KOPT-K1 (cell line): ENCODE results near the gene GEMIN4.
"Not testable (repeated sequence)": the region's sequence is repeated elsewhere in the genome, so short reads cannot be mapped to it uniquely, and the experiment has no call there.

Experiments
- H3K27ac ChIP-seq: fragments of 200-600 bp; sonication (generic); 2 replicates; pipeline ENCODE4 v1.5.1; 2016; ENCODE audit warnings: antibody characterized with exemption, mild to moderate bottlenecking, low read depth, low read length; ENCODE audit not compliant: poor library complexity, severe bottlenecking
- H3K36me3 ChIP-seq: fragments of 200-600 bp; sonication (generic); 2 replicates; pipeline ENCODE4 v1.5.1; 2017; ENCODE audit warnings: antibody characterized with exemption, mild to moderate bottlenecking, low read length, moderate library complexity; ENCODE audit not compliant: insufficient read depth
- H3K9me3 ChIP-seq: fragments of 200-600 bp; sonication (generic); 2 replicates; pipeline ENCODE4 v1.5.1; 2017; ENCODE audit warnings: antibody characterized with exemption, low read length, mild to moderate bottlenecking; ENCODE audit not compliant: insufficient read depth, poor library complexity, severe bottlenecking

GEMIN4 gene

DNA sequence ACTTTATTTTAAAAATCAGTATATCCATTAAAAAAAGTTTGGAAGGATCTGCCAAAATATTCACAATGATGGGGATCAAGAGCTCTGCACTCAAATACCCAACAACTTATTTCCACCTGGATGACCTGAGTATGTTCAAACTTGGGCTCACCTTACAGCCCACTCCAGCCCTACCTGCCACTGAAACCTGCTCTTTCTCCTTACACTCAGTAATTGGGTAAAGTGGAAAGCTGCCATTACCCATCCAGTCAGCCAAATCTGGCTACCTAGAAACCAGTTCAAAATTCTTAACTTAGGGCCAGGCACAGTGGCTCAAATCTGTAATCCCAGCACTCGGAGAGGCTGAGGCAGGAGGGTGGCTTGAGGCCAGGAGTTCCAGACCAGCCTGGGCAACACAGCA is 47.1 kb downstream of the GEMIN4 start:
- no peak overlapping the region for H3K27ac ChIP-seq
- H3K36me3 ChIP-seq = peaks cover 64% of the 10 kb centered on the region
- no peaks in the 10 kb centered on the region for H3K9me3 ChIP-seq

DNA sequence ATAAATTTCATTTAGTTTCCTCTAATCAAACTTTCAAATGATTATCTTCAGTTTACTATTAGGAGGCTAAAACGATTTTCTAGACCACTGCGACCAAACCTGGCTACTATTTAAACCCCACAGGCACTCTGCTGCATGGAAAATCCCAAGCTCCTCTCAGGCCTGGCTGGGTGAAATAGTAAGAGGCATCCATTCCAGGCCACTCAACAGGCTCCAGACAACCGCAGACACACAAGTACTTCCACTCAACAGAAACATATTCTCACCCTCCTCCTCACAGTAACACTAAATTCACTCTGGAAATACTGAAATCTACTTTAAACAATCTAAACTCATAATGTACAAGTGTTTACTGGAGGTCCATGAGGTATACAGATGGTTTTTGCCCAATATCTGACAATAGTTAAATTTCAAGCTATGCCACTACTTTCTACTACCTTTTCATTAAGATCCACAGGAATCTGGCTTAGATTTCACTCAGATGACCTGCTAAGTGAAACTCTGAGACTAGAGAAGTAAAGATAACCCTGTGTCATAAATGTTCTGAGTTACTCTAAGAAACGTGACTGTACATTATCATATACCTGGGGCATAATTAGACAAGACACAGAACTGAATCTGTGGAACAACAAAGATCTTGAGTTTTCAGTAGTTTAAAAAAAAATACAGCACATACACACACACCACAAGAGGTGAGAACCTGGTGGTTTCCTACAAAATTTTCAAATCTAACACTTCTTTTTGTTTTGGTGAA is 47.8 kb downstream of the GEMIN4 start:
- Histone ChIP-seq H3K36me3 (peaks cover 62% of the 10 kb centered on the region), H3K9me3 (no peaks in the 10 kb centered on the region), H3K27ac (no peak overlapping the region)

DNA sequence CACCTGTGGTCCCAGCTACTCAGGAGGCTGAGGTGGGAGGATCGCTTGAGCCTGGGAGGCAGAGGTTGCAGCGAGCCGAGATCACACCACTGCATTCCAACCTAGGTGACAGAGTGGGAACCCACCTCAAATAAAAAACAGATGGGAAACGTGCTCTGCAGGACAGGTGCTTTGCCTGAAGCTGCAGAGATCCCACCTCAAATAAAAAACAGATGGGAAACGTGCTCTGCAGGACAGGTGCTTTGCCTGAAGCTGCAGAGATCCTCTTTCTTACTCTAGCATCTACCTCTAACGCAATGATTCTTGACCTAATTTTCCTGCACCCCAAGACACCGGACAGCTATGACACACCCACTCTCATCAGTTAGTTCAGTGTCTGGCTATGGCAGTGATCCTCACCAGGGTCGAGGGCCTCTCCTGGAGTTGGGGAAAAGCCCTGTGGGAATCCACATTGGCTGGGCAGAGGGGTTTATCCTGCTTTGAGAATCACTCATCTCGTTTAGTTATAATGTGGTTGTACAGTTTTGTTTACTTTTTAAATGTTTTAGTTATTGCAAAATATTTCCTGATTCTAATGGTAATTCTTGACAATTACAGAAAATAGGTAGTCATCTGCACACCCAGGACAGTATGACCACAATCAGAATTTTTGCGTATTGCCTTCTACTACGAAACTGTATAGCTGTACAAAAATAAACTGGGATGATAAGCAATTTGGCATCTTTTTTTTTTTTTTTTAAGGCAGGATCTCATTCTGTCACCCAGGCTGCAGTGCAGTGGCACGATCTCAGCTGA is 48.8 kb downstream of the GEMIN4 start:
- no peaks in the 10 kb centered on the region for H3K9me3 ChIP-seq
- no peak overlapping the region for H3K27ac ChIP-seq
- H3K36me3 ChIP-seq = peaks cover 62% of the 10 kb centered on the region

DNA sequence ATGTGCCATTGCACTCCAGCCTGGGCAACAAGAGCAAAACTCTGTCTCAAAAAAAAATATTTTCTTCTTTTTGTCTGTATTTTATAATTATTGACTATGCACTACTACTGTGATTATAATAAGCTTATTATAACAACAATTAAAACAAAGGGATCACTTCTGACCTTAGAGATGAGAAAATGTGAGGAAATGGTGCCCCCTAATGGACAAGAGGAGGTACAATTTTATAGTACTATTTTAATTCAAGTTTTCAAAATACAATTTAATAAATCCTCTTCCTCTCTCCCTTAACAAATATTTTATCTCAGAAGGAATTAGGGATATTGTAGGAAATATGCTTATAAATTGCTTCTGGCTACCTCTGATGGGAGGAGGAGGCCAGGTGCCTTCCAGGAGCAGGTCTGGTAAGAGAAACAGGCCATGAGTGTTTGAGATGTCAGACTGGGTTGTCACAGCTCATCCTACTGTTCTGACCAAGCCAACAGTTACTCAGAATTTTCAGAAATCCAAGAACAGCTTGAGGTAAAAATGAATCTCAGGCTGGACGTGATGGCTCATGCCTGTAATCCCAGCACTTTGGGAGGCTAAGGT is 51.5 kb downstream of the GEMIN4 start:
- H3K9me3 ChIP-seq = no peaks in the 10 kb centered on the region
- H3K27ac ChIP-seq = no peak overlapping the region
- H3K36me3 ChIP-seq = peaks cover 65% of the 10 kb centered on the region

DNA sequence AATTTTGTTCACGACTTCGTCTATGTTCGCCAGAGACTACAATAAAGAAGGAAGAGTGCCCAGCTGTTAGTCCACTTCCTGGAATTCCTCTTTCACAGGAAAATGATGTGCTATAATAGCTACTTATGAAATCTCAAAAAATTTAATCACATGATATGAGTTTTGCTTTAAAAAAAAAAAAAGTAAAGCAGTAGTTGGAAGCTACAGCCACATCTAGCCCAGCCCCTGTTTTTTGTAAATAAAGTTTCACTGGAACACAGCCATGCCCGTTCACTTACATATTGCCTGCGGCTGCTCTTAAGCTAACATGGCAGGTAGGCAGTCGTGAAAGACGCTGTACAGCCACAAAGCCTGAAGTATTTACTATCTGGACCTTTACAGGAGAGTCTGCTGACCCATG is 52.7 kb downstream of the GEMIN4 start:
- Histone ChIP-seq H3K9me3 (no peaks in the 10 kb centered on the region), H3K27ac (no peak overlapping the region), H3K36me3 (peaks cover 69% of the 10 kb centered on the region)

DNA sequence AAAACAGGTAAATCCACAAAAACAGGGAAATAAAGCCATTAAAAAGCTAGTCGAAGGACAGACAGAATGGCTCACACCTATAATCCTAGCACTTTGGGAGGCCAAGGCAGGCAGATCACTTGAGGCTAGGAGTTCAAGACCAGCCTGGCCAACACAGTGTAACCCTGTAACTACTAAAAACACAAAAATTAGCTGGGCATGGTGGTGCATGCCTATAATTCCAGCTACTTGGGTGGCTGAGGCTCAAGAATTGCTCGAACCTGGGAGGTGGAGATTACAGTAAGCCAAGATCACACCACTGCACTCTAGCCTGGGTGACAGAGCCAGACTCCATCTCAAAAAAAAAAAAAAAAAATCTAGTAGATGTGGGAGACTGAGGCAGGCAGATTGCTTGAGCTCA is 54.0 kb downstream of the GEMIN4 start:
- H3K36me3 ChIP-seq = peaks cover 71% of the 10 kb centered on the region
- not testable (repeated sequence) for H3K9me3 ChIP-seq, H3K27ac ChIP-seq

DNA sequence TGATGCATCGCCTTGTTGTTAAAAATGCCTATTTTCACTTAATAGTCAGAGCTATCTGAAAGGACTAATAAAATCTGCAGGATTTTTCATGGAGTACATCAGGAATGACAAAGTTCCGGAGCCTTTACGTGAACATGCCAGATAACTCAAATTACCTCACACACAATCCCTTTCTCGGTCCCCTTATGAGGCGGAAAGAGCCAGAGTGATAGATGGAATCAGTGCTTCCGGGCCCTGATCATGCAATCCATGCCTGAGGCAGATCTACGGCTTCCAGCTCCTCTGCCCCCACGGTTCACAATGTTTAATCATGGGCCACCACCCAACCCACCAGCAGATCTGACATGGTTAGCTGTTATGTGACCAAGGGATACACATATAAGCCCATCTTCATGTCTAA is 54.4 kb downstream of the GEMIN4 start:
- peaks cover 74% of the 10 kb centered on the region for H3K36me3 ChIP-seq
- no peak overlapping the region for H3K27ac ChIP-seq
- no peaks in the 10 kb centered on the region for H3K9me3 ChIP-seq

DNA sequence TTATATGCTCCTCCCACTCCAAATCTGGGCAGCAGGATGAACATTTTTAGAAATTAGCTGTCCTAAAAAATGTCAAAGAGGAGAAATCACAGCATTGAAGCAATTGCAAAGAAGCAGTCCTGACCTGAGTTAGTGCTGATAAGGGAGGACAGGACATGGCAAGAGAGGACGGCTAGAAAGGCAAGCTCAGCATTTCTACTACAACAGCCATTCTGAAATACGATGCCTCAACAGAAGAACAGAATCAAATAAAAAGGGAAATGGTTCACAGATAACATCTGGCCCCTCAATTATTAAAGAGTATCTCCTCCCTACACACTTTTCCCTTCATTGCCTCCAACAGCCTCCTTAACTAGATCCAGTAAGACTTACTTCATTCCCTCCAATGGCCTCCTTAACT is 55.7 kb downstream of the GEMIN4 start:
- H3K9me3 ChIP-seq = no peaks in the 10 kb centered on the region
- no peak overlapping the region for H3K27ac ChIP-seq
- peaks cover 87% of the 10 kb centered on the region for H3K36me3 ChIP-seq
